GM12892 (cell line): ENCODE measurements around the gene SETD6.

ENCODE experiments used
- POLR2A ChIP-seq: IDR thresholded peaks from 2 replicates; pipeline ENCODE4 v1.6.1; 2011; ENCODE audit warnings: low read depth, low read length, control low read depth
- POLR2AphosphoS5 ChIP-seq: IDR thresholded peaks from 2 replicates; pipeline ENCODE4 v1.6.1; 2011; ENCODE audit warnings: low read depth, low read length, control low read depth
- TAF1 ChIP-seq: IDR thresholded peaks from 2 replicates; pipeline ENCODE4 v1.6.1; 2011; ENCODE audit warnings: low read depth, mild to moderate bottlenecking, control low read depth, low read length, borderline replicate concordance

DNA sequence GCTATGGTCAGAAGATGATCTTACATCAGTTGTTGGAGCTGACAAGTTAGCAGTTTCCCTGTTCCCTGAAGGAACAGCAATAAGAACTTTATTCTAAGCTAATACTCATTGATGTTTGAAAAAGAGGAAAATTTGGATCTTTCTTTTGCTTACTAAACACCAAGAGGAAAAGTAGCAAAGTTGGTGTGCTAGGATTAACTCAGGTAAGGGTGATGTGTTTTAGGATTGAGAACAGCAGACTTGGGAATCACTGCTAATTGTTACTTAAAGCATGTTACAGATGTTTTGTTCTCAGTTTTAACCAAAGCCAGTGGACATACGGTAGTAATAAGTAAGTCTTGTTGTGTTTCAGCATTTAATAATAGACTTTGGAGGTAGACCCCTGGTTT lies 3.7 kb downstream of the SETD6 start:
- TF ChIP-seq POLR2A (no peak), POLR2AphosphoS5 (no peak), TAF1 (no peak)
